GM13977 (cell line): Measurements from ENCODE around the gene SMOC2.

Experiments used
- DNase-seq: peaks from one replicate; pipeline ENCODE4 v3.0.0; 2012; ENCODE audit warnings: low spot score
- in situ Hi-C: fragments of 300-500 bp; cut with MboI; formaldehyde crosslinking; loops from one replicate; pipeline ENCODE4 v1.12.0; 2022; ENCODE audit warnings: low sequenced_read_pairs, low pct_unique_long_range_greater_than_20kb, mixed read lengths, inconsistent platforms; ENCODE audit not compliant: unreplicated experiment
- TF ChIP-seq, protein P1 (sequence below): IDR thresholded peaks from 2 replicates; pipeline ENCODE4 v1.5.1; 2012; ENCODE audit warnings: mild to moderate bottlenecking, control low read depth; ENCODE audit not compliant: insufficient read depth; ENCODE audit errors: extremely low read depth, missing control alignments

Gene SMOC2

DNA sequence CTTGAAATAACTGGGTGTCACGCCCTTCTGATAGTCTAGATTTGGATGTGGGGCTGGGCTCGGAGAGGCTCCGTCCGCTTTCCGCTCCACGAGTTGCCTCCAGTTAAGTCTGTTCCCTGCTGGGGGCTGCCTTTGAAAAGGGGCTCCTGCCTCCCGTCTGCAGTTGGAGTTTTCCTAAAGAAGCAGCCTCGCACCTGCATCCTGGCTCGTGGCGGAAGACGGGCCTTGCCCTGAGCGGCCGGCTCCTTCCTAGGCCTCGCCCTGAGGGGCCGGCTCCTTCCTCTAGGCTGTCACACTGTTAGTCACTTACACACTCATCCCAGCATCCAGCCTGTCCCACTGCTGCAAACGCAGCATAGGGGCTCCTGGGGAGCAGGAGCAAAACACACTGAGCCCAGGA lies 74.4 kb downstream of the SMOC2 start:
- in situ Hi-C loops = no loop called here
- no peak for DNase-seq
- TF ChIP-seq, protein P1, sequence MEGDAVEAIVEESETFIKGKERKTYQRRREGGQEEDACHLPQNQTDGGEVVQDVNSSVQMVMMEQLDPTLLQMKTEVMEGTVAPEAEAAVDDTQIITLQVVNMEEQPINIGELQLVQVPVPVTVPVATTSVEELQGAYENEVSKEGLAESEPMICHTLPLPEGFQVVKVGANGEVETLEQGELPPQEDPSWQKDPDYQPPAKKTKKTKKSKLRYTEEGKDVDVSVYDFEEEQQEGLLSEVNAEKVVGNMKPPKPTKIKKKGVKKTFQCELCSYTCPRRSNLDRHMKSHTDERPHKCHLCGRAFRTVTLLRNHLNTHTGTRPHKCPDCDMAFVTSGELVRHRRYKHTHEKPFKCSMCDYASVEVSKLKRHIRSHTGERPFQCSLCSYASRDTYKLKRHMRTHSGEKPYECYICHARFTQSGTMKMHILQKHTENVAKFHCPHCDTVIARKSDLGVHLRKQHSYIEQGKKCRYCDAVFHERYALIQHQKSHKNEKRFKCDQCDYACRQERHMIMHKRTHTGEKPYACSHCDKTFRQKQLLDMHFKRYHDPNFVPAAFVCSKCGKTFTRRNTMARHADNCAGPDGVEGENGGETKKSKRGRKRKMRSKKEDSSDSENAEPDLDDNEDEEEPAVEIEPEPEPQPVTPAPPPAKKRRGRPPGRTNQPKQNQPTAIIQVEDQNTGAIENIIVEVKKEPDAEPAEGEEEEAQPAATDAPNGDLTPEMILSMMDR = no peak

DNA sequence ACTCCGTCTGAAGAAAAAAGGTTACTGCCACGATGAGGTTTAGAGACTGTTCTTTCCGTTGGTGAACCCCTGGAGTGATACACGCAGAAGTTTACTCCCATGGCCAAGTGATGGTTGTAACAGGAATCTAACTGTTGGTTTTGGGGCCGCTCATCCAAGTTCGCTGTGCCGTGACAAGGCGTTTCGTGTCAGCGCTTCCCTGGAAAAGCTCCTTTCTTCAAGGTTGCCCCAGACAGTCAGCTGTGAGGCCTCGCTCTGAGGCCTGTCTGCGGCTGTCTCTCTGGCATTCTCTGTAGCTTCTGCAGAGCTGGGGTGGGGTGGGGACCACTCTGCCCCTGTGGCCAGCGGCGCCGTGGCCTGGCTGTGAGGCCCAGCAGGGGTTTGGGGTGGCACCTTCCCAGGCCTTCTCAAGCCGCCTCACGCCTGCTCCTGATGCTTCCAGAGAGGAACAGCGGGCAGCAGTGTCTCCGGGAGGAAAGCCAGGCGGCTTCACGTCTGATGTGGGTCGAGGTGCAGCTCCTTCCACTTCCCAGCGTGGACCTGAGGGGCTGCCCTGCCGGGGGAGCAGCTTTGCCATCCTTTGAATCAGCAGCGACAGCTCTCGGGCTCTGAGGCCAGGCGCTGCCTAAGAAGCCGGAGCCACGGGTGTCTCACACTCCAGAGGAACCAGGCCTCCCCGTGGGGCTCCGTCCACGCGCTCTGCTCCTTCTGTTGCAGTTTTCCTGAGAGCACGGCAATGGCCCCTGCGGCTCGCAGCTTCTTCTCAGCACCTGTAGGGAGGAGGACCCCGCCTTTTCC lies 76.2 kb downstream of the SMOC2 start:
- TF ChIP-seq, protein P1 = no peak
- in situ Hi-C loops = no loop called here
- DNase-seq = no peak

DNA sequence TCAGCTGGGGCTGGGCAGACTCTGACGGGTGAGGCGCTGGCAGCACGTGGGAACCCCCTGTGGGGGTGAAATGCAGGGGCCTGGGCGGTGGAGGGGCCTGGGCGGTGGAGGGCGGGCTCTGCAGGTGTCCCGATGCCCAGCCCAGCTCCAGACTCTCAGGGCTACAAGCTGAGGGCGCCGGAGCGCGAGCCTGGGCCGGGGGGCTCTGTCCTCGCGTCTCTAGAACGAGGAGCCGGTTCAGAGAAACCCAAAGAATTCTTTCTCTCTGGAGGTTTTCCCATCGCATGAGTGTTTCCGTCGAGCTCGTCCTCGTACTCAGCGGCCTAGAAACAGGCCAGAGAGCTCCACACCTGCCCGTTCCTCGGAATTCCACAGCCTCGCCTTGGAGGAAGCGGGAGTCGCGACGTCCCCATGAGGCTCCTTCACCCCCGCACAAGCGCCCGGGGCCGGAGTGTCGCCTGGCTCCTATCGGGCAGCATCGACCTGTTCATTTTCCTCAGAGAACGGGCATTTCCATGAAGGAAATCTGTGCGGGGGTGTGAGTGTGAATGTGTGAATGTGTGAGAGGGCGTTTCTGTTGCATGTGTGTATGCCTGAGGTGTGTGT lies 76.9 kb downstream of the SMOC2 start:
- in situ Hi-C loops = no loop called here
- DNase-seq = no peak
- TF ChIP-seq, protein P1 = no peak

DNA sequence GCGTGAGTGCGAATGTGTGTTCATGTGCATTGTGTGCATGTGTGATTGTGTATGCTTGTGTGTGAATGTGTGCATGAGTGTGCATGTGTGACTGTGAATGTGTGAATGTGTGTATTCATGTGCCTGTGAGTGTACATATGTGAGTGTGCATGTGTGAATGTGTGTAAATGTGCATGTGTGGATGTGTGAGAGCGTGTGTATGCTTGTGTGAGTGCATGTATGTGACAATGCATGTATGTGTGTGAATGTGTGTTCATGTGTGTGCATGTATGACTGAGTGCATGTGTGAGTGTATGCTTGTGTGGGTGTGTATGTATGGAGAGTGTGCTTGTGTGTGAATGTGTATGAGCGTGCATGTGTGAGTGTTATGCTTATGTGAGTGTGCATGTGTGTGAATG lies 77.4 kb downstream of the SMOC2 start:
- TF ChIP-seq, protein P1 = no peak
- DNase-seq = no peak
- in situ Hi-C loops = no loop called here

DNA sequence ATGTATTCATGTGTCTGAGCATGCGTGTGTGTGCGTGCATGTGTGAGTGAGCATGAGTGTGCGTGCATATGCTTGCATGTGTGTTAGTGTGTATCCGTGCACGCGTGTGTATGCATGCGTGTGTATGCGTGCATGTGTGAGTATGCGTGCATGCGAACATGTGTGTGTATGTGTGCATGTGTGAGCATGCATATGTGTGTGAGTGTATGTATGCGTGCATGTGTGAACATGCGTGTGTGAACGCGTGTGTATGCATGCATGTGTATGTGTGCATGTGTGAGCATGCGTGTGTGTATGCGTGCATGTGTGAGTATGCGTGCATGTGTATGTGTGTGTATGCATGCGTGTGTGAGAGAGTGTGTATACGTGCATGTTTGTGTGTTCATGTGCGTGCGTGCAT lies 77.9 kb downstream of the SMOC2 start:
- in situ Hi-C loops = no loop called here
- TF ChIP-seq, protein P1 = no peak
- DNase-seq = no peak

DNA sequence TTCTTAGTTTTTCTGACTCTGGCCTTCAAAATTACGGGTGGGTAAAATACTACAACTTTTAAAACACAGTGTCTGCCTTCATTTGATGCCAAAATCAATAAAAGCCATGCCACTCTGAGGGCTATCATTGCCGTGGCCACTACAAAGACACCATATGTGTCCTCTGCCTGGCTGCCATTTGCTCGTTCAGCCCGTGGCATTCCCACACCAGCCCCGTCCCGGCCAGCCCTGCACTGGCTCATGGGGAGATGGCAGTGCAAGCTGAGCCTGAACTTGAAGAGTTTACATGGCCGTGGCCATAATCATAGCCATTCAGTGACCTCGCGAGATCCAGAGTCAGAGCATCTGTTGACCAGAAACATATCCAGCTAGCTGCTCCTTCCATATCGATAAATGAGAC lies 79.2 kb downstream of the SMOC2 start:
- DNase-seq = no peak
- TF ChIP-seq, protein P1 = no peak
- in situ Hi-C loops = no loop called here
